ENCODE data around the gene PCNX3. TPM values are rescaled to one million over a fixed set of nuclear protein-coding genes. Genes with fewer than 3 reads are reported as not detected.
"Not testable (repeated sequence)": the region's sequence is repeated elsewhere in the genome, so short reads cannot be mapped to it uniquely, and the experiment has no call there.

PCNX3 gene
- total RNA-seq, 1 experiment from 2014 or later: 25.9 TPM

DNA sequence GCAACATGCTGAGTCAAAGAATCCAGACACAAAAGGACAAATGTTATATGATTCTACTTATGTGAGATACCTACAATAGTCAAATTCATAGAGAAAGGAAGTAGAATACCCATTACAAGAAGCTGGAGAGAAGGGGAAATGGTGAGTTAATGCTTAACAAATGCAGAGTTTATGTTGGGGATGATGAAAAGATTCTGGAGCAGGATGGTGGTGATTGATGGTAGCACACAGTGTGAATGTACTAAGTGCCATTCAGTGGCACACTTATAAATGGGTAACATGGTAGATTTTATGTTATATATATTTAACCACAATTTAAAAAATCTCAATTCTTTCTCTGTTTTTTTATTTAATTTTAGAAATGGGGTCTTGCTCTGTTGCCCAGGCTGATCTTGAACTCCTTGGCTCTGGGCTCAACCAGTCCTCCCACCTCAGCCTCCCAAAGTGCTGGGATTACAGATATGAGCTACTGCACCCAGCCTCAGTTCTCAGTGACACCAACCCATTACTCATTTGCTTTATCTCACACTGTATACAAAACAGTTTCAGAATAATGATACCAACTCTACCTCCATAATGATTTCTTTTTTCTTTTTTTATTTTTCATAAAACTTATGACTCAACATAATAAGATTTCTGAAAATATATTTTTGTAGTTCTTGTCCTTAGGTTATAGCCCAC lies 56.7 kb downstream of the PCNX3 start:
- Histone ChIP-seq H3K27me3 (ENCODE audit: control insufficient read depth, insufficient read depth, low read length) (no peaks in the 10 kb centered on the region), H3K36me3 (replicated peaks; ENCODE audit: control insufficient read depth, insufficient read depth, low read length) (no peaks in the 10 kb centered on the region), H3K4me3 (ENCODE audit: insufficient read depth, low read depth, low read length) (no peak overlapping the region)
- DNase-seq: no peak

- H3K4me3 ChIP-seq (ENCODE audit: insufficient read depth, low read depth, low read length): no peak overlapping the region
- DNase-seq: no peak
- no peaks in the 10 kb centered on the region for H3K27me3 ChIP-seq (ENCODE audit: control insufficient read depth, insufficient read depth, low read length)
- H3K36me3 ChIP-seq (replicated peaks; ENCODE audit: control insufficient read depth, insufficient read depth, low read length): no peaks in the 10 kb centered on the region
These were observed 57.4 kb downstream of the PCNX3 start for GRCh38 chr11:65672982-65673381.

- no peaks in the 10 kb centered on the region for H3K36me3 ChIP-seq (replicated peaks; ENCODE audit: control insufficient read depth, insufficient read depth, low read length)
- no peaks in the 10 kb centered on the region; the same call in 1 of the 2 replicates for H3K27me3 ChIP-seq (ENCODE audit: control insufficient read depth, insufficient read depth, low read length)
- DNase-seq: no peak
- H3K4me3 ChIP-seq (ENCODE audit: insufficient read depth, low read depth, low read length): no peak overlapping the region
These were observed 64.7 kb downstream of the PCNX3 start for GRCh38 chr11:65680192-65680743.

DNA sequence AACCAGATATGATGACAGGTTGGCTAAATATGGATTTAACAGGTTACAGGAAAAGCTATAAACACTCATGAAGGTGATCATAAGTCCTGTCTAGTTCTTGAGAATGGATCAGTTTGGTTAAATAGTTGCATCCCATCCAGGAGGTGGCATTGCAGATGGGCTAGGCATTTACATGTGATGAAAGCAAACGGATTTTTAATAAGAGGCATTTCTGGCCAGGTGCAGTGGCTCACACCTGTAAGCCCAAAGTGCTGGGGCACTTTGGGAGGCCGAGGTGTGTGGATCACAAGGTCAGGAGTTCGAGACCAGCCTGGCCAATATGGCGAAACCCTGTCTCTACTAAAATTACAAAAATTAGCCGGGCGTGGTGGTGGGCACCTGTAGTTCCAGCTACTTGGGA lies 67.9 kb downstream of the PCNX3 start:
- not testable (repeated sequence) for H3K36me3 ChIP-seq (replicated peaks; ENCODE audit: control insufficient read depth, insufficient read depth, low read length); DNase-seq; H3K27me3 ChIP-seq (ENCODE audit: control insufficient read depth, insufficient read depth, low read length); H3K4me3 ChIP-seq (ENCODE audit: insufficient read depth, low read depth, low read length)

- Histone ChIP-seq H3K27me3 (ENCODE audit: control insufficient read depth, insufficient read depth, low read length) (no peaks in the 10 kb centered on the region; the same call in 1 of the 2 replicates), H3K4me3 (ENCODE audit: insufficient read depth, low read depth, low read length) (no peak overlapping the region), H3K36me3 (replicated peaks; ENCODE audit: control insufficient read depth, insufficient read depth, low read length) (no peaks in the 10 kb centered on the region)
- DNase-seq: no peak
These were observed 70.4 kb downstream of the PCNX3 start for GRCh38 chr11:65685981-65686380.

Other genes starting within 250 kb of the PCNX3 start
- 0.73 and 0.81 TPM in 2 replicates for gene SLC25A45, start 233.1 kb upstream of the PCNX3 start, total RNA-seq (2014; rRNA removed; shearing (Covaris generic))
- gene FRMD8, start 229.1 kb upstream of the PCNX3 start, total RNA-seq (2014; rRNA removed; shearing (Covaris generic)): 24.5 and 37.1 TPM in 2 replicates
- 6.4 and 10.6 TPM in 2 replicates for gene NEAT1, start 193.0 kb upstream of the PCNX3 start, total RNA-seq (2014; rRNA removed; shearing (Covaris generic))
- 456 and 1,088 TPM in 2 replicates for gene MALAT1, start 116.7 kb upstream of the PCNX3 start, total RNA-seq (2014; rRNA removed; shearing (Covaris generic))
- gene SCYL1, start 90.7 kb upstream of the PCNX3 start, total RNA-seq (2014; rRNA removed; shearing (Covaris generic)): 70.0 and 72.3 TPM in 2 replicates
- 3.9 and 5.7 TPM in 2 replicates for gene LTBP3, start 57.4 kb upstream of the PCNX3 start, total RNA-seq (2014; rRNA removed; shearing (Covaris generic))
- 88.1 and 89.1 TPM in 2 replicates for gene ZNRD2, start 45.3 kb upstream of the PCNX3 start, total RNA-seq (2014; rRNA removed; shearing (Covaris generic))
- gene FAM89B, start 43.2 kb upstream of the PCNX3 start, total RNA-seq (2014; rRNA removed; shearing (Covaris generic)): 8.6 and 20.4 TPM in 2 replicates
- gene EHBP1L1, start 39.7 kb upstream of the PCNX3 start, total RNA-seq (2014; rRNA removed; shearing (Covaris generic)): 1.9 and 4.7 TPM in 2 replicates
- not detected in 2 replicates for gene KCNK7, start 20.0 kb upstream of the PCNX3 start, total RNA-seq (2014; rRNA removed; shearing (Covaris generic))
- gene MAP3K11, start 1.6 kb upstream of the PCNX3 start, total RNA-seq (2014; rRNA removed; shearing (Covaris generic)): 30.1 and 33.2 TPM in 2 replicates
- gene SIPA1, start 22.3 kb downstream of the PCNX3 start, total RNA-seq (2014; rRNA removed; shearing (Covaris generic)): 52.7 and 65.9 TPM in 2 replicates
- gene RELA, start 47.1 kb downstream of the PCNX3 start, total RNA-seq (2014; rRNA removed; shearing (Covaris generic)): 17.7 and 28.4 TPM in 2 replicates
- 37.2 and 51.1 TPM in 2 replicates for gene KAT5, start 96.5 kb downstream of the PCNX3 start, total RNA-seq (2014; rRNA removed; shearing (Covaris generic))
- gene RNASEH2C, start 105.0 kb downstream of the PCNX3 start, total RNA-seq (2014; rRNA removed; shearing (Covaris generic)): 21.5 and 23.3 TPM in 2 replicates
- 6.7 and 7.8 TPM in 2 replicates for gene AP5B1, start 165.2 kb downstream of the PCNX3 start, total RNA-seq (2014; rRNA removed; shearing (Covaris generic))
- 1.2 and 1.4 TPM in 2 replicates for gene OVOL1, start 171.3 kb downstream of the PCNX3 start, total RNA-seq (2014; rRNA removed; shearing (Covaris generic))
- 0.26 and 0.80 TPM in 2 replicates for gene SNX32, start 218.2 kb downstream of the PCNX3 start, total RNA-seq (2014; rRNA removed; shearing (Covaris generic))
- gene CFL1, start 242.4 kb downstream of the PCNX3 start, total RNA-seq (2014; rRNA removed; shearing (Covaris generic)): 916 and 1,083 TPM in 2 replicates
- 38.0 and 49.7 TPM in 2 replicates for gene MUS81, start 244.7 kb downstream of the PCNX3 start, total RNA-seq (2014; rRNA removed; shearing (Covaris generic))